Fibroblast of pulmonary artery (primary cell): Measurements from ENCODE around the gene NEAT1.
A peak's percentile ranks its signal among the peaks of the same experiment; 100 is the strongest.

Source experiments
- DNase-seq: peaks from one replicate; pipeline ENCODE4 v3.0.0-alpha.2; 2010; ENCODE audit warnings: low read depth
- H3K4me3 ChIP-seq: replicated peaks from 2 replicates; pipeline ENCODE4 v1.5.1; 2011; ENCODE audit warnings: low read depth, mild to moderate bottlenecking, control low read depth, low read length, moderate library complexity
- TF ChIP-seq, protein P1 (sequence below): IDR thresholded peaks from 2 replicates; pipeline ENCODE4 v1.5.1; 2011; ENCODE audit warnings: mild to moderate bottlenecking, control low read depth, low read length, inconsistent platforms; ENCODE audit errors: missing control alignments

NEAT1 gene

DNA sequence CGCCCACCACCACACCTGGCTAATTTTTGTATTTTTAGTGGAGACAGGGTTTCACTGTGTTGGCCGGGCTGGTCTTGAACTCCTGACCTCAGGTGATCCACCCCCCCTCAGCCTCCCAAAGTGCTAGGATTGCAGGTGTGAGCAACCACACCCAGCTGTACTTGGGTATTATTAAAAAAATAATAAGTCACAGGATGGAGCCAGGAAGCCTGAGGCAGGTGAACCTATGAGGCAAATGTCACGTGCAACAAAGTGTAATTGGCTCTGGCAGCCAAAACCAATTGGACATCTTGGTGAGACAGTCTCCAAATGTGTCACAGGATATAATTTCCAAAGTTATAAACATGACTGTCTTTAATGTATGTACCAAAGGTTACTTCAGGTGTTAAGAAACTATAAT lies 52.3 kb downstream of the NEAT1 start:
- DNase-seq, result no peak
- TF ChIP-seq, protein P1, sequence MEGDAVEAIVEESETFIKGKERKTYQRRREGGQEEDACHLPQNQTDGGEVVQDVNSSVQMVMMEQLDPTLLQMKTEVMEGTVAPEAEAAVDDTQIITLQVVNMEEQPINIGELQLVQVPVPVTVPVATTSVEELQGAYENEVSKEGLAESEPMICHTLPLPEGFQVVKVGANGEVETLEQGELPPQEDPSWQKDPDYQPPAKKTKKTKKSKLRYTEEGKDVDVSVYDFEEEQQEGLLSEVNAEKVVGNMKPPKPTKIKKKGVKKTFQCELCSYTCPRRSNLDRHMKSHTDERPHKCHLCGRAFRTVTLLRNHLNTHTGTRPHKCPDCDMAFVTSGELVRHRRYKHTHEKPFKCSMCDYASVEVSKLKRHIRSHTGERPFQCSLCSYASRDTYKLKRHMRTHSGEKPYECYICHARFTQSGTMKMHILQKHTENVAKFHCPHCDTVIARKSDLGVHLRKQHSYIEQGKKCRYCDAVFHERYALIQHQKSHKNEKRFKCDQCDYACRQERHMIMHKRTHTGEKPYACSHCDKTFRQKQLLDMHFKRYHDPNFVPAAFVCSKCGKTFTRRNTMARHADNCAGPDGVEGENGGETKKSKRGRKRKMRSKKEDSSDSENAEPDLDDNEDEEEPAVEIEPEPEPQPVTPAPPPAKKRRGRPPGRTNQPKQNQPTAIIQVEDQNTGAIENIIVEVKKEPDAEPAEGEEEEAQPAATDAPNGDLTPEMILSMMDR, result no peak
- no peak overlapping the region for H3K4me3 ChIP-seq

DNA sequence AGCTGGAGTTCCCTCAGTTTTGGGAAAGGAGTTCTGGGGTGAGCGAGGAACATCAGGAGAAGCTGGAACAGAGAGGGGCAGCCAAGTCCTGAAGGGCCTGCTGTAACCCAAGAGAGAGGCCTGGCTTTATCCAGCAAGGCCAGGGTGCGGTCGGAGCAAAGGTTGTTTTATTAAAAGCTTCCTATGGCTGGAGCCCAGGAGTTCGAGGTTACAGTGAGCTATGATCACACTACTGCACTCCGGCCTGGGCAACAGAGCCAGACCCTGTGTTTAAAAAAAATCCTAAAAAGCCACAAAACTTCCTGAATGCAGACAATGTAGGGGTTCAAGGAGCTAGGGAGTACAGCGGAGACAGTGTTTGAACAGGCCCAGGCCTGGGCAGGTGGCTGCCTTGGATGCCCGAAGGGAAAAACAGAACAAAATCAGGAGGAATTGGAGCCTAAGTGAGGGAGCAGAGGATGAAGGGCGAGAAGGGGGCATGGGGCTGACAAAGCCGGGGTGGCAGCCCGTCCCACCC lies 54.1 kb downstream of the NEAT1 start:
- TF ChIP-seq, protein P1, result no peak
- no peak for DNase-seq
- H3K4me3 ChIP-seq, result peak overlapping the region; percentile 68

DNA sequence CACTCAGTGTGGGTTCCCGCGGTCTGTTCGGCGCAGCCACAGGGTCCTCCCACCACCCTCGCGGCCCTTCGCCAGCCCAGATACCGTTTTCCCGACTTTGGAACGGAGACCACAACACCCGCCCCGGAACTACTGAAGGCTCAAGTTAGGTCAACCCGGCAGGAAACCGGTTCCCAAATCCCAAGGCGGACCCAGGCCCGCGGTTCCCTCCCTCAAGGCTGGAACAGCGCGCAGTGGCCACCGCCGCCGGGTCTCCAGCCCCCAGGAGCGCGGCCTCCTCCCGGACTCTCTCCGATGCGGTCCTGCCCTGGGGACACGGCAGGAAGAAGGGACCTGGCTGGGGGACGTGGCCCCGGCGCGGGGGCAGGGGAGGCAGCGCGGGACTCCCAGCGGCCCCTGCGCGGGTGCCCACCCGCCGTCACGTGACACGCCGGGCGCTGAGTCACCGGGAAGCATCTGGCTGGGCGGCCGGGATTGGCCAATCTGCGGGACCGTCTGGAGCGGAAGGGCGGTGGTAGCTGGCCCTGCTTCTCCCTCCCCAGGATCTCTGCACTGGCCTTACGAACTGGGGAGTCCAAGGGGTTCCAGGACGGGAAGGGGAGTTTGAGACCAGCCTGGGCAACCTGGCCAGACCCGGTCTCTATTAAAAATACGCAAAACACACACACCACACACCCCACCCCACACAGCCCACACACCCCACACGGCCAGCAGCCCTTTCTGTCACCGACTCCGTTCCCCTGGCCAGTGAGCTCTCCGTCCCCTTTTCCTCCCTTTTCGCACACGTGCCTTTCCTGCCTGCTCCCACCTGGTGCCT lies 54.8 kb downstream of the NEAT1 start:
- peak overlapping the region; percentile 68 for H3K4me3 ChIP-seq
- DNase-seq, result peak; percentile 93
- TF ChIP-seq, protein P1, result no peak

DNA sequence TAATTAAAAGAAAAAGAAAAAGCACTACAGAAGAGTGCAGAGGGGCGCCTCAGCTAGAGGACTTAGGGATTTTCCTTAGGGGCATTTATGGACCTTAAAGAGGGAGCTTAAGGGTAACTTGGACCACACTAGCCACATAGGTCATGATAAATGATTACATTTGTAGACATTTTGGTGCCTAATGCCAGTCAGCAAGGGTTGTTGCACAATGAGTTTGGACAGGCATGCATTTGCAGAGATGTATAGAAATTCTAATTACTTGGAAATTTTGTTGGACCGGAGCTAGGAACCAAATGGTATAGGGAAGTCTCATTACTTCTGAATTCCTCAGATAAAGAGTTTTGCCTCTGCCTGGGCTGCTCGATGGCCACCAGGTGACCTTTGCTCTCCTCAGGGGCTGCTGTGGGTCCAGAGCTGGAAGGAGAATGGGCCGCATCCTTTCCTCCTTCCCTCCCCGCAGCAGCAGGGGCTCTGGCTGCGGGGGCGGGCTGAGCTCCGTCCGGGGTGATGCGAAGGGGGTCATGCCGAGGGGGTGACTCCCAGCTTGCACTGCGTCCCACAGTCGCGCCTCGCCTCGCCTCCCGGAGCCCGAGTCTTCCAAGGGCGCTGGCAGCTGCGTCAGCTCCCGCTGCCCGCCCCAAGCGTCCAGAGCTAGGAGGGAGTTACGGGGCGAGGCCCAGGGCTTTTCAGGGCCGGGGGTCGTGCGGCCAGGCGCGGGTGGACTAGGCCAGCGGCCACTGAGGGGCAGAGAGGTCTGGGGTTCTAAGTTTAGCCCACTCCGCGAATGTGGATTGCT lies 56.0 kb downstream of the NEAT1 start:
- TF ChIP-seq, protein P1, result no peak
- H3K4me3 ChIP-seq, result peak overlapping the region; percentile 28
- peak; percentile 69 for DNase-seq

DNA sequence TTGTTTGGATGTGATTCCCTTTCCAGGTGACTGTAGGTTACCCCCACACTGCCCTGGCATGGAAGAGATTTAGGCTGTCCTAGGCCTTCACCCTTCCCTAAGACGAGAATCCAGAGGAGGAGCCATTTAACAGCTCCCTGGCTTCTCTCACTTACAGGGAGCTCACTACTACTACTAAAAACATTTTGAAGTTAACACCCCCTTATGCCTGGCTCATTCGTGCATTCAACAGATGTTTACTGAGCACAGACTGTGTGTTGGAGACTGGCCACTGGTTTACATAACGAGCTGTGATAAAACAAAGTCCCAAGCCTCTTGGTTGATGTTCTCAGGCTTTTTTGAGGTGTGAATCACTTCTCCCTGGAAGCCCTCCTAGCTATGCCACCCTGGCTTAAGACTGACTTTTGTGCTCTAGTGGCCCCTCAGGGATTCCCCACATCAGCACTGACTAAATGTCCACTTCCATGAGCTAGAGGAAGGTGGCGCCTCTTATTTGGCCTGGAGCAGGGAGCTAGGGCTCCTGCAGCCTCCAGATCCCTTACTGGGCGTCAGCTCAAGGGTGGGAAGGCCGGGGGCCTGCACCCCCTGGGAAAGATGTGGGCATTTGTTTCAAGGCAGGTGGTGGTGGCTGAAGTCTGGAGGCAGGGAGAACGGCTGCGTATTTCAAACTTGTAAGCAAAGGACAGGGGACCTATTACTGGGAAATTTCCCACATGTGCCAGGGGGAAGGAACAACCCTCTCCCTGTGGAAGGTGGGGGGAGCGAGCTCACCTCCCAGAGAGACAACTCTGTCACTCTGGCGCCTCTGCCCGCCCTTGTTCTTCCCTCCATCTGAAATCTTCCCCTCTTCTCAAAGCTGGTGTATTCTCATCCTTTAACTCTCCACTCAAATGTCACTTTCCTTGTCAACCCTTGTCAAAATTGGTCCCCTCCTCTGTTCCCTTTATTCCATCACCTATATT lies 56.9 kb downstream of the NEAT1 start:
- TF ChIP-seq, protein P1, result peak; percentile 50
- DNase-seq, result peak; percentile 94
- H3K4me3 ChIP-seq, result peak overlapping the region; percentile 28

DNA sequence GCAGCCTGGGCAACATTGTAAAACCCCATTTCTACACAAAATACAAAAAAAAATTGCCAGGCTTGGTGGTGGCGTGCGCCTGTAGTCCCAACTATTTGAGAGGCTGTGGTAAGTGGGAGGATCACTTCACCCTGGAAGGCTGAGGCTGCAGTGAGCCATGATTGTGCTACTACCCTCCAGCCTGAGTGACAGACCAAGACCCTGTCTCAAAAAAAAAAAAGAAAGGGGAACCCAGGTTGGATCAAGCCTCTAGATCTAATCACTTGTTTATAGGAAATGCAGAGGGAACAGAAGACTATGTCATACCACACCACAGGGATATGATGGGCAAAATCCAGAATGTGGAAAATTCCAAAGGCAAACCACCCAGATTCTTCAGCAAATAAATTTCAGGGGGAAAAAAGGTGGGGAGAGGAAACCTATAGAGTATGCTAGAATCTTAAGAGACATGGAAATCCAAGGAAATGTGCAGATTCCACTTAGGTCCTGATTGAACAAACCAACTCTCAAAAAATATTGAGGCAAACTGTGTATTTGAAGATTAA lies 59.8 kb downstream of the NEAT1 start:
- no peak for DNase-seq
- no peak overlapping the region for H3K4me3 ChIP-seq
- TF ChIP-seq, protein P1, result no peak
